GM10847 (cell line): ENCODE results near the gene ANKRD9.
A peak's percentile ranks its signal among the peaks of the same experiment; 100 is the strongest.

Experiments used
- POLR2A ChIP-seq: IDR thresholded peaks from 2 replicates; pipeline ENCODE4 v1.6.1; 2011; ENCODE audit not compliant: insufficient read length; ENCODE audit errors: extremely low read depth

Gene ANKRD9

DNA sequence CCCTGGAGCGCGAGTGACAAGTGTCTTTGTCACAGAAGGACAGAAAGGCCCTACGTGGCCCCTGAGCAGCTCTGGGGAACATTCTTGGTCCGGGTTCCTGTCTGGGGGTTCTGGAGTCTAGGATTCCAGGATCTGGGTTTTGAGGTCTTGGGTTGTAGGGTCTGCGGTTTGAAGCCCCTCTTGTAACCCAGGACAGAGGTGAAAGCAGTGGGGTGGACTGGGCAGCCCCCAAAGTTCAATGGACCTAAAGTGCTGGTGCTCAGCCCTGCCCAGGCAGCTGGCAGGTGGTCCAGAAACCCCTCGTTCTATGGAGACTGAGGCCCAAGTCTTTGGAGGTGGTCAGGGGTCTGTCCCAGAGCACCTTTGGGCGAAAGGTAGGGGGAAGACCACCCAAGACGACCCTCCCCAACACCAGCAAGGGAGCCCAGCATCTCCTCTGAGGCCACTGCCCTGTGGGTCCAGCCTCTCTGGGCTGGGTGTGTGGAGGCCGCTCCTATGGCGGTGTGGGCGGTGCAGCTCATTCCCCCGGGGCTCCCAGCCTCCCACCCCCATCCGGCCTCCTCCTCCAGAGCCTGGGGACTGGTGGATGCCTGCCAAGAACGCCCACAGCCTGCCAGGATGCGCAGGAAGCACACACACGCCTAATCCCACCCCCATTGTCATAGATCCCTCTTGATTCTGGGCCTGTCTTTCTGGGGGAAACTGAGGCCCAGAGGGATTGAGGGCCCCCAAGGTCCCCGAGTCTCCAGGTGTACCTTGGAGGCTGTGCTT is 30.2 kb upstream of the ANKRD9 start:
- no peak for TF ChIP-seq POLR2A

DNA sequence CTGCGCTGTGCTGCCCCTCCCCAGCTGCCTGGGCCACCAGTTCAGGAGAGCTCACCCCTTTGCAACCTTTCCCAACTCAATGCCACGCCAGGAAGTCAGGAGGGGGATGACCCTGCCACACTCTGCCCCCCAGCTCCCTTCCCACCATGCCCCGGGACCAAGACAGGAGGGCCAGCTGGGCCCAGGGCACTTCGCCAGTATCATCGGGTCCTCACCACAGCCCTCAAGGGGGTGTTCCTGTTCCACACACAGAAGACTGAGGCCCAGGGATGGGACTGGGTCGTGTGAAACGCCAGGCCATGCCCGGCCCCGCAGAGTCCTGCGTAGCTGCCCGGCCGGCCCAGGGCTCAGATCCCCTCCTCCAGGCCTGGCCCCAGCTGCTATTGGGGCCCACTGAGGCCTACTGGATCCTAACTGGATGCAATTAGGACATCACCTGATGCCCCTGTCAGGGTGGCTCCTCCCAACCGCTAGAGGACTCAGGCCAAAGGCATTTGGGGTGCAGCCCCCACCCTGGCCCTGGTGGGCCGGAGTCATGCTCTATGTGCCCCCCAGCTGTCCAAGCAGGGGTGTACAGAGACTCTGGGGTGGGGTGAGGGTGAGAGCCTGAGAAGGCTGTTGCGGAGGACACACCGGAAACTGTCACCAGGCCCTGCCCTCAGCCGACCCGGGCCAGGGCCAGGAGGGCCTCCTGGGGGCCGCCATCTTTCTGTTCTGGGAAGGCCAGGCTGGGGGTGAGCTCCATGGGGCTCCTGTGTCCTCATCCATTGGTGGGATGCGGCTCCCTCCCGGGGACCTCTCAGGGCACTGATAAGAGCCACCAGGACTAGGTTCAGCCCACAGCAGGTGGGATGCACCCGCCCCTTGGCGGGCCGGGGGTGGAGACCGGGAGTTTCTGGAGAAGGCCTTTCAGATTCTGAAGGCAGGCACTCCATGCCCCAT is 29.3 kb upstream of the ANKRD9 start:
- TF ChIP-seq POLR2A, result no peak

DNA sequence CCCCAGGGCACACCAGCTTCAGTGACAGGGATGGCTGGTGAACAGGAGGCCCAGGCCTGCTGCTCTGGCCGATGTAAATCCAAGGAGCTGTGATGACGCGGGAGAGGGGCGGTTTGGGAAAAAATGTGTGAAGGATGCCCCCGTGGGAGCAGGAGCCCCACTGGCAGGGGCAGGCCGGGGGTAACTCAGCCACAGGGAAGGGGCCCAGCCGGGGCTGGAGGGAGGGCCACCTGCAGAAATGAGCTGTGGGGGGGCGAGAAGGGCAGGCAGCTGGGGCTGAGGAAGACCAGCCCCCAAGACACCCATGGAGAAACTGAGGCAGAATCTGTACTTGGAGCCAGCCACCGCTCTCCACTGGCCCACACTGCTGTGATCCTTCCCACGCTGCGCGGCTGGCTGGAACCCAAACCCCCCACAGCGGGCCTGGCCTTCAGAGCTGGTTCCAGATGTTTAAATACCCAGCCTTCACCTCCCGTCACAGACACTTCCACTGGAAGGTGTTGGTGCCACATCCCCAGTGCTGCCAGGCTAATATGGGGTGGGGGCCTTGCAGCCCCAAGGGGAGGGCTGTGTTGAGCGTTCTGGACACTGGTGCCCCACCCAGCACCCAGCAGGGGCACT is 28.5 kb upstream of the ANKRD9 start:
- no peak for TF ChIP-seq POLR2A

DNA sequence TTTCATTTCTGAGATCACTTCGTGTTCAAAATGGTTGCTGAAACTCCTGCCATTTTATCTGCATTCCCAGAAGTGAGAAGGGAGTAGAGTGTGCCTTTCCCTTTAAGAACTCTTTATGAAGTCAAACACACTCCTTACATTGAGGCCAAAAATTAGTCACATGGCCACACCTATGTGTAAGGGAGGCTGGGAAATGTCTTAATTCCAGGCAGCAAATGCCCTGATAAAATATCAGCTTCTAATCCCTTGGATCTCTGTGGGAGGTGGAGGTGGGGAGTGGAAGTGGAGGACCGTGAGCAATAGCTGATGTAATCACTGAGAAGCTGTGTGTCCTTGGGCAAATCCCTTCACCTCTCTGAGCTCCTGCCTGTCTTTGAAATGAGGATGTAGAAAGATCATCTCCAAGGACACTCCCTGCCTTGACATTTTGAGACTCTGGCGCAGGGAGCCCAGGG is 22.7 kb upstream of the ANKRD9 start:
- no peak for TF ChIP-seq POLR2A

DNA sequence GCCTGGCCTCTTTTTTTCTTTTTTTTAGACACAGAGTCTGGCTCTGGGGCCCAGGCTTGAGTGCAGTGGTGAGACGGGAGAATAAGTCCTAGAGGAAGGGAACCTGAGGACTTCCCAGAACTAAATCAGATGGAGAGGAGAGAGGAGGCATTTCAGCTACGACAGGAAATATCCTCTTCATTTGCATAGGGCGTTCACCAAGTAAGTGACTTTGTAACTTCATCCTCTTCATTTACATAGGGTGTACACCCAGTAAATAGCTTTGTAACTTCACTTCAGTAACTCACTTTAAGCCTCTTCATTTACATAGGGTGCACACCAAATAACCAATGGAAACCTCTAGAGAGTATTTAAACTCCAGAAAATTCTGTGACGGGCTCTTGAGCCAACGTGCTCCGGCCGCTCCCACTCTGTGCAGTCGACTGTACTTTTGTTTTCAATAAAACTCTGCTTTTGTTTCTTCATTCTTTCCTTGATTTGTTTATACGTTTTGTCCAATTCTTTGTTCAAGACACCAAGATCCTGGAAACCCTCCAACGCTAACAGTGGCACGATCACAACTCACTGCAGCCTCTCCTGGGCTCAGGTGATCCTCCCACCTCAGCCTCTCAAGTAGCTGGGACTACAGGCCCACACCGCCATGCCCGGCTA is 21.4 kb upstream of the ANKRD9 start:
- no peak for TF ChIP-seq POLR2A

DNA sequence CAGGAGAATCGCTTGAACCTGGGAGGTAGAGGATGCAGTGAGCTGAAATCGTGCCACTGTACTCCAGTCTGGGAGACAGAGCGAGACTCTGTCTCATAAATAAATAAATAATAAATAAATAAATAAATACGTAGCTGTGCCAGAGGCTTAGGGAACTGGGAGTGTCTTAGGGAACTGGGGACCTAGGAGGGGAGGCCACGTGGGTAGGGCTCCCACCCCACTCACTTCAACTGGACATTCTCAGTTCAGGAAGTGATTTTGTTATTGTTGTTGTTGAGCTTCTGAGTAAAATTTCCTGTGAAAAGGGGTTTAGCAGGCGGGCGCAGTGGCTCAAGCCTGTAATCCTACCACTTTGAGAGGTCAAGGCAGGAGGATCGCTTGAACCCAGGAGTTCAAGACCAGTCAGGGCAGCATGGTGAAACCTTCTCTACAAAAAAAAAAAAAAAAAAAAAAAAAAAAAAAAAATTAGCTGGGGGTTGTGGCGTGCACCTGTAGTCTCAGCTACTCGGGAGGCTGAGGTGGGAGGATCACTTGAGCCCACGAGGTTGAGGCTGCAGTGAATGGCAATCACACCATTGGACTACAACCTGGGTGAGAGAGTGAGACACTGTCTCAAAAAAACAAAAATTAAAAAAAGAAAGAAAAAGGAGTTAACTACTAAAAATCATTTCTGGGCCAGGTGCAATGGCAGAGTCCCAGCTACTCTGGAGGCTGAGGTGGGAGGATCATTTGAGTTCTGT is 19.0 kb upstream of the ANKRD9 start:
- no peak for TF ChIP-seq POLR2A

DNA sequence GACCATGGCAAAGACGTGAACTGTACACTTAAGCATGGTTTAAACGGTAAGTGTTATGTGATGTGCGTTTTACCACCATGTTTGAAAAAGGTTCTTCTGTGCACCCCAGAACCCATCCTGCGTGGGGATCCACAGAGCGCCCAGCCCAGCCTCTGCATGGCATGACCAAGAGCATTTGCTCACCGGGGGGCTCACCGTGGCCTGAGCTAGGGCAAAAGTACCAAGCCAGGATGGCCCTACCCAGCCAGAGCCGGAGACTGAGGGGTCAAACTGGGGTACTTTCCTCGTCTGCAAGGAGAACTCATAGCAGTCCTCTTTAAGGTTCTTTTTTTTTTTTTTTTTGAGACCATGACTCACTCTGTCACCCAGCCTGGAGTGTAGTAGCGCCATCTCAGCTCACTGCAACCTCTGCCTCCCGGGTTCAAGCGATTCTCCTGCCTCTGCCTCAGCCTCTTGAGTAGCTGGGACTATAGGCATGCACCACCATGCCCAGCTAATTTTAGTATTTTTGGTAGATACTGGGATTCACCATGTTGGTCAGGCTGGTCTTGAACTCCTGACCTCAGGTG is 16.4 kb upstream of the ANKRD9 start:
- TF ChIP-seq POLR2A, result no peak

DNA sequence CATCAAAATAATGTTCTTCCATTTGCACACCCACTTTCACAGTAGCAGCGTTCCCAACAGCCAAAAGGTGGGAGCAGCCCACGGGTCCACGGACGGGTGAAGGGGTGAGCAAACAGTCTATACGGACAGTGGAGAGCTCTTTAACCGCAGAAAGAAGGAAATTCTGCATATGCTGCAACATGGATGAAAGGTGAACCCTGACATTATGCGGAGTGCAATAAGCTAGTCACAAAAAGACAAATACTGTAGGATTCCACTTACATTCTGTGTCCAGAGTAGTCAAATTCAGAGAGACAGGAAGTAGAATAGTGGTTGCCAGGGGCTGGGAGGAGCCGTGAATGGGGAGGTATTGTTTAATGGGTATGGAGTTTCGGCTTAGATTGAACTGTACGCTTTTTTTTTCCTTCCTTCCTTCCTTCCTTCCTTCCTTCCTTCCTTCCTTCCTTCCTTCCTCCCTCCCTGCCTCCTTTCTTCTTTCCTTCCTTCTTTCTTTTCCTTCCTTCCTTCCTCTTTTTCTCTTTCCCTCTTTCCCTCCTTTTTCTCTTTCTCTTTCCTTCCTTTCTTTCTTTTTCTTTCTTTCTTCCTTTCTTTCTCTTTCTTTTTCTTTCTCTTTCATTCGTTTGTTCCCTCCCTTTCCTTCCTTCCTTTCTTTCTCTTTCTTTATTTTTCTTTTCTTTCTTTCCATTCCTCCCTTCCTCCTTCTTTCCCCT is 15.8 kb upstream of the ANKRD9 start:
- TF ChIP-seq POLR2A, result no peak

DNA sequence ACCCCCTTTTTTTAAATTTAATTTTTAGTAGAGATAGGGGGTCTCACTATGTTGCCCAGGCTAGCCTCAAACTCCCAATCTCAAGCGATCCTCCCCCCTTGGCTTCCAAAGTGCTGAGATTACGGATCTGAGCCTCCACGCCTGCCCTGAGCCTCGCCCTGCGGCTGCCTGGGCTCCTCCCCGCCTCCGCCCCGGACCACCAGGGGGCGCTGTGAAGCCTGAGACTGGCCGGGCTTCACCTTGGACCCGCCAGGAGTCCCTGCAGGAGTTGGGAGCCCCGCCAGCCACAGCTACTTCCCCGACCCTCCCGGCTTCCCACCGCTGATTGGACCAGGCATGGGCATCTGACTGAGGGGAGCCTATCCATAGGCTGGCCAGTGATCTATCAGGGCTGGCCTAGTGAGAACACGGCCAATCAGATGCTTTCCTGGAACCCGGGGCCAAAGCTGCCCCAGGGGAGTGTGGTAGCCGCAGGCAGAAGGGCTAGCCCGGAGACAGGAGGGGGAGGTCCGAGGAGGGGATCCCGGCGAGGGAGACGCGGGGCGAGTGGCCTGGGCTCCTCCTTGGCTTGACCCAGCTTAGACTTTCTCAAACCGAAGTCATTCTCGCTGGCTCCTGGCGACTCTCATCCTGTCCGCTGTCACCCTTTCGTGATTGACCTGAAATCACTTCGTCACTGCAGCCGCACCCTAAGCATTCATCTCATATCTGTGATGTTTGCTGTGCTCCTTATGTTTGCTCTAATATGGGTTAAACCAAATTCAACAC is 15.1 kb upstream of the ANKRD9 start:
- peak; percentile 78 for TF ChIP-seq POLR2A

DNA sequence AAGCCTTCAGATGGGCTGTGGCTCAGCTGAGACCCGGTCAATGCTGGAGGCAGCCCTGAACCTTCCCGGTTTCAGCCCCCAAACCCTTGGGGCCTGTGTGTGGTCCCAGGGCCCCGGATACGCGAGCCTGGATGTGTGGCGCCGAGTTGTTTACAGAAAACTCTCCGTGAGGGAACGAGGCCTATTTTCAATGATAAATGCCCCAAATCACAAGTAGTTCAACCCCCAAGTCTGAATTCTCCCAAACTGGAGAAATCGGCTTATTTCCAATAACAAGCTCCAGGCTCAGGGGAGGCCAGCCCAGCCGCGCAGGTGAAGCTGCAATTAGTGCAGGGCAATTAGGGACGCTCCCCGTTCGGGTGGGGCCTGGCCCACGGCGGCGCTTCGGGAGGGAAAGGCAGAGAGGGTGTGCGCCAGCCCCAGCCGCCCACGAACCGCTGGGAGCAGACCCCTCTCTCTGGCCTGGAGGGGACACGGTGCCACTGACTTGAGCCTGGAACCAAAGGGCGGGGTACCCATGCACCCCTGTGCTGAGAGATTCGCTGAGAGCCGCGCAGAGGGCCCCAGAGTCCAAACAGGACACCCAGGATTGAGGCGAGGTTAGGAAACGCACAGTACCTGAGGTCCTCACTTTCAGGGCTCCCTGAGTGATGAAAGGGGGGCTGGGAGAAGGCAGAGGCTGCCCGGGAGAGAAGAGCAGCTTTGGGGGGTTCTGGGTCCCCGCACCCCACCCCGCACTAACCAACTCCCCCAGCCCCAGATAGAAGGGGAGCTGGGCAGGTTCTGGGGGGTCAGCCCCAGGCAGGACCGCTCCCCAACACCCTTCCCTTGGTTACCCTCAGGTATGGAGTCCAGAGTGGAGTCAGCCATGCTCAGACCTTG is 14.2 kb upstream of the ANKRD9 start:
- no peak for TF ChIP-seq POLR2A

DNA sequence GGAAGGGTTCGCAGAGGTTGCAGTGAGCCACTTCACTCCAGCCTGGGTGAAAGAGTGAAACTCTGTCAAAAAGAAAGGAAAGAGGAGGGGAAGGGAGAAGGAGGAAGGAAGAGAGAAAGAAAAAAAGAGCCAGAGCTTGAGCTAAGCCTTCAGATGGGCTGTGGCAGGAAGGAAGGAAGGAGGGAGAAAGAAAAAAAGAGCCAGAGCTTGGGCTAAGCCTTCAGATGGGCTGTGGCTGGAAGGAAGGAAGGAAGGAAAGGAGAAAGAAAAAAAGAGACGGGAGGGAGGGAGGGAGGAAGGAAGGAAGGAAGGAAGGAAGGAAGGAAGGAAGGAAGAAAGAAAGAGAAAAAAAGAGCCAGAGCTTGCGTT is 13.6 kb upstream of the ANKRD9 start:
- TF ChIP-seq POLR2A, result no peak

DNA sequence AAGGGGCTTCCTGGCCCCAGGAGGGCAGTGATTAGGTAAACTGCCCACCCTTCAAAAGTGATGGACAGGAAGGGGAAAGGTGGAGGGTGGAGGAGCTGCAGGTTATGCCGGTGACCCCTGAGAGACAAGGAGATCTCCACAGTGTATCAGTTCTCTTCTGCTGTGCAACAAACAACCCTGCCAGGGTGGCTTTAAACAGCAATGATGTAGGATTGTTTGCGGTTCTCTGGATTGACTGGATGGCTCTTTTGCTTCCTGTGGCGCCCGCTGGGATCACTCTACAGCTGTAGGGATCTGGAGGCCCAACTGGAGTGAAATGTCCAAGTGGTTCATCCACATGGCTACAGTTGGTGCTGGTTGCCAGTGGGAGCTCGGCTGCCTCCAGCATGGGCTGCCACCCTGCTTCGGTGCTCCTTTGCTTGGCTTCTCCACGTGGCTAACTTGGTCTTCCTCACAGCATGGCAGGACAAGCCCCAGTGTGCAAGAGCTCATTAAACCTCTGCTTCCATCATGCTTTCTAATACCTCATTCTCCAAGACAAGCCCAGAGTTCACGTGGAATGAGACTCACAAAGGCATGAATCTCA is 8.6 kb upstream of the ANKRD9 start:
- no peak for TF ChIP-seq POLR2A
